Mesendoderm (in vitro differentiated cells): Measurements from ENCODE around the gene ARHGAP42. TPM values are rescaled to one million over a fixed set of nuclear protein-coding genes. Genes with fewer than 3 reads are reported as not detected.

Experiments used
- DNase-seq: peaks from one replicate; pipeline ENCODE4 v3.0.0; 2013
- H2AK5ac ChIP-seq: 2 replicates; pipeline ENCODE4 v1.6.1; 2013; ENCODE audit warnings: low read length, inconsistent platforms
- H2BK120ac ChIP-seq: 2 replicates; pipeline ENCODE4 v1.6.1; 2013; ENCODE audit warnings: low read depth, mild to moderate bottlenecking, low read length, moderate library complexity, mixed read lengths
- H2BK15ac ChIP-seq: replicated peaks from 2 replicates; pipeline ENCODE4 v1.6.1; 2013; ENCODE audit warnings: low read depth, mild to moderate bottlenecking, moderate library complexity
- H2BK5ac ChIP-seq: 2 replicates; pipeline ENCODE4 v1.6.1; 2013; ENCODE audit warnings: low read length, inconsistent platforms
- H3K18ac ChIP-seq: 2 replicates; pipeline ENCODE4 v1.6.1; 2013; ENCODE audit warnings: mild to moderate bottlenecking, low read length, mixed read lengths
- H3K23ac ChIP-seq: one replicate; pipeline ENCODE4 v1.6.1; 2013; ENCODE audit warnings: low read length
- H3K27ac ChIP-seq: 2 replicates; pipeline ENCODE4 v1.5.1; 2013; ENCODE audit warnings: low read depth, mild to moderate bottlenecking, inconsistent platforms, low read length, moderate library complexity
- H3K27me3 ChIP-seq: 2 replicates; pipeline ENCODE4 v1.6.1; 2013; ENCODE audit warnings: low read length, control low read depth, mild to moderate bottlenecking, inconsistent platforms; ENCODE audit not compliant: insufficient read depth, poor library complexity
- H3K36me3 ChIP-seq: 2 replicates; pipeline ENCODE4 v1.6.1; 2013; ENCODE audit warnings: low read length, inconsistent platforms; ENCODE audit not compliant: control insufficient read depth, insufficient read depth
- H3K4ac ChIP-seq: one replicate; pipeline ENCODE4 v1.6.1; 2013; ENCODE audit warnings: low read depth, mild to moderate bottlenecking, low read length, moderate library complexity
- H3K4me1 ChIP-seq: 2 replicates; pipeline ENCODE4 v1.6.1; 2013; ENCODE audit warnings: low read depth, low read length, inconsistent platforms; ENCODE audit not compliant: control insufficient read depth
- H3K4me2 ChIP-seq: 2 replicates; pipeline ENCODE4 v1.6.1; 2013; ENCODE audit warnings: low read length
- H3K4me3 ChIP-seq: 2 replicates; pipeline ENCODE4 v1.5.1; 2013; ENCODE audit warnings: mild to moderate bottlenecking, low read length
- H3K56ac ChIP-seq: one replicate; pipeline ENCODE4 v1.6.1; 2013; ENCODE audit warnings: low read length
- H3K79me1 ChIP-seq: 2 replicates; pipeline ENCODE4 v1.6.1; 2013; ENCODE audit warnings: low read length, inconsistent platforms
- H3K79me2 ChIP-seq: 2 replicates; pipeline ENCODE4 v1.6.1; 2013; ENCODE audit warnings: mild to moderate bottlenecking, low read length; ENCODE audit not compliant: control insufficient read depth, insufficient read depth
- H3K9ac ChIP-seq: 2 replicates; pipeline ENCODE4 v1.6.1; 2013; ENCODE audit warnings: low read length, inconsistent platforms
- H4K5ac ChIP-seq: one replicate; pipeline ENCODE4 v1.6.1; 2013; ENCODE audit warnings: low read length
- H4K8ac ChIP-seq: one replicate; pipeline ENCODE4 v1.6.1; 2013; ENCODE audit warnings: low read depth, mild to moderate bottlenecking, control low read depth, low read length, moderate library complexity
- WGBS: extraction: QIAGEN DNeasy Blood & Tissue Kit; methylation state at CpG from one replicate; pipeline ENCODE4 v1.1.7; 2013; ENCODE audit warnings: low lambda C conversion rate, missing lambda C conversion rate; ENCODE audit not compliant: insufficient coverage; ENCODE audit errors: extremely low coverage; 5-methylcytosine and 5-hydroxymethylcytosine counted together
- small RNA-seq: library from polyadenylated mRNA; stranded (forward); fragments of <200 nt; extraction: miRNeasy Mini kit (QIAGEN cat#:217004); gene quantifications from one replicate; pipeline ENCODE3, GENCODE V24; 2013; ENCODE audit not compliant: insufficient read depth

The ARHGAP42 gene

GRCh38 chr11:101035872-101036271, 348.8 kb downstream of the ARHGAP42 start:
- Histone ChIP-seq H3K4me2 (no peak overlapping the region), H3K4me1 (no peaks in the 10 kb centered on the region), H3K56ac (no peak overlapping the region), H3K36me3 (no peaks in the 10 kb centered on the region), H3K4ac (no peak overlapping the region), H3K27ac (no peak overlapping the region), H3K23ac (no peak overlapping the region), H3K79me1 (no peaks in the 10 kb centered on the region), H2AK5ac (no peak overlapping the region), H3K4me3 (no peak overlapping the region), H3K27me3 (no peaks in the 10 kb centered on the region), H3K79me2 (no peaks in the 10 kb centered on the region), H2BK120ac (no peak overlapping the region), H2BK15ac (no peak overlapping the region), H4K8ac (no peak overlapping the region), H2BK5ac (no peak overlapping the region), H3K9ac (no peak overlapping the region), H4K5ac (no peak overlapping the region), H3K18ac (no peak overlapping the region)
- DNase-seq: no peak
- WGBS: no CpG with 5 or more reads among the region's 1 CpG

Small RNA genes within 50 kb of the gene (small RNA-seq; reads per million reads assigned to genes)
- not detected for gene RN7SL222P
